CD4-positive, CD25-positive, alpha-beta regulatory T cell (primary cell): ENCODE results near the gene MRPL28. TPM values are rescaled to one million over a fixed set of nuclear protein-coding genes. Genes with fewer than 3 reads are reported as not detected.

Experiments
- ATAC-seq, 2 donors: fragments of 150-1000 bp; cut with Tn5 transposase; one replicate each; pipeline ENCODE4 v1.10.0; 2021; ENCODE audit warnings: low read depth in 2 of 2, moderate number of reproducible peaks in 2 of 2, moderate library complexity in 1 of 2
- DNase-seq, 3 donors: peaks; one replicate each; pipeline versions ENCODE4 v3.0.0 to v3.0.0-alpha.2; 2012 to 2022; ENCODE audit warnings: mixed read lengths in 1 of 3
- H3K27ac ChIP-seq: one replicate; pipeline ENCODE4 v1.7.0; 2013; ENCODE audit warnings: mild to moderate bottlenecking, low read length; ENCODE audit not compliant: insufficient read depth, poor library complexity, severe bottlenecking
- H3K27me3 ChIP-seq: one replicate; pipeline ENCODE4 v1.7.0; 2013; ENCODE audit warnings: low read length; ENCODE audit not compliant: control insufficient read depth, insufficient read depth
- H3K36me3 ChIP-seq: one replicate; pipeline ENCODE4 v1.7.0; 2013; ENCODE audit warnings: mild to moderate bottlenecking, low read length, moderate library complexity; ENCODE audit not compliant: control insufficient read depth, insufficient read depth
- H3K4me1 ChIP-seq: 2 replicates; pipeline ENCODE4 v1.7.0; 2013; ENCODE audit warnings: mild to moderate bottlenecking, low read length; ENCODE audit not compliant: insufficient read depth, control insufficient read depth, poor library complexity, severe bottlenecking
- H3K4me3 ChIP-seq: one replicate; pipeline ENCODE4 v1.7.0; 2013; ENCODE audit warnings: low read depth, mild to moderate bottlenecking, low read length, moderate library complexity
- H3K9me3 ChIP-seq, 2 experiments: 1 replicate in 1 of 2; 2 replicates in 1 of 2; pipeline ENCODE4 v1.7.0; 2013; ENCODE audit warnings: low read length in 2 of 2, mild to moderate bottlenecking in 1 of 2, moderate library complexity in 1 of 2; ENCODE audit not compliant: control insufficient read depth in 2 of 2
- H3K27ac Mint-ChIP-seq, 3 donors: one replicate each; pipeline ENCODE4 v1.8.0; 2020 to 2022; ENCODE audit warnings: mild to moderate bottlenecking in 3 of 3, mixed read lengths in 3 of 3, moderate library complexity in 2 of 3
- H3K27me3 Mint-ChIP-seq: one replicate; pipeline ENCODE4 v1.8.0; 2022; ENCODE audit warnings: mild to moderate bottlenecking, mixed read lengths
- H3K36me3 Mint-ChIP-seq: one replicate; pipeline ENCODE4 v1.8.0; 2020; ENCODE audit warnings: mixed read lengths
- H3K4me1 Mint-ChIP-seq, 4 donors: one replicate each; pipeline ENCODE4 v1.8.0; 2020 to 2022; ENCODE audit warnings: mixed read lengths in 4 of 4, mild to moderate bottlenecking in 1 of 4
- H3K4me3 Mint-ChIP-seq, 4 donors: one replicate each; pipeline ENCODE4 v1.8.0; 2020 to 2022; ENCODE audit warnings: mild to moderate bottlenecking in 4 of 4, mixed read lengths in 4 of 4, moderate library complexity in 3 of 4
- H3K9me3 Mint-ChIP-seq, 7 donors: one replicate each; pipeline ENCODE4 v1.8.0; 2020 to 2022; ENCODE audit warnings: mixed read lengths in 7 of 7, mild to moderate bottlenecking in 3 of 7, moderate library complexity in 2 of 7
- polyA plus RNA-seq, 4 donors: library from polyadenylated mRNA; unstranded; fragments of 300-500 nt; fragmentation: Illumina TruSeq; gene quantifications; one replicate each; pipeline ENCODE4 v1.2.3, GENCODE V29; 2021
- total RNA-seq: library from RNA; stranded (reverse); gene quantifications from one replicate; pipeline ENCODE4 v1.2.3, GENCODE V29; 2022

Gene MRPL28
- total and polyA plus RNA-seq, 5 donors from 2014 or later = 37.8 to 109 (median 72.1) TPM

- no peaks in the 10 kb centered on the region for H3K9me3 Mint-ChIP-seq
- peaks cover 39% of the 10 kb centered on the region for H3K4me1 ChIP-seq
- H3K36me3 Mint-ChIP-seq = peaks cover 6% of the 10 kb centered on the region
- H3K36me3 ChIP-seq = no peaks in the 10 kb centered on the region
- no peaks in the 10 kb centered on the region for H3K9me3 ChIP-seq
- ATAC-seq (peak; percentile 76 to 77), DNase-seq (peak; percentile 70 to 87 (median 82))
- H3K27me3 Mint-ChIP-seq = no peaks in the 10 kb centered on the region
- H3K4me1 Mint-ChIP-seq = peaks cover 4 to 73% (median 34%) of the 10 kb centered on the region in 4 donors
- peak overlapping the region; percentile 85 for H3K27ac ChIP-seq
- H3K27me3 ChIP-seq = no peaks in the 10 kb centered on the region
- H3K27ac Mint-ChIP-seq = peak overlapping the region; percentile 88 to 96 (median 95)
- peak overlapping the region; percentile 70 to 86 (median 82) for H3K4me3 Mint-ChIP-seq
- peak overlapping the region; percentile 40 for H3K4me3 ChIP-seq
Measured at GRCh38 chr16:324451-325334, 45.6 kb downstream of the MRPL28 start.

GRCh38 chr16:324201-324450 lies 46.2 kb downstream of the MRPL28 start:
- no peak for ATAC-seq
- DNase-seq = no peak
- Histone ChIP-seq H3K4me1 (peaks cover 39% of the 10 kb centered on the region), H3K9me3 (no peaks in the 10 kb centered on the region), H3K27me3 (no peaks in the 10 kb centered on the region), H3K36me3 (peaks cover 4% of the 10 kb centered on the region), H3K27ac (peak overlapping the region; percentile 85), H3K4me3 (peak overlapping the region; percentile 40)
- no peaks in the 10 kb centered on the region for H3K9me3 Mint-ChIP-seq
- peaks cover 8% of the 10 kb centered on the region for H3K36me3 Mint-ChIP-seq
- H3K27me3 Mint-ChIP-seq = no peaks in the 10 kb centered on the region
- H3K4me1 Mint-ChIP-seq = peaks cover 4 to 74% (median 35%) of the 10 kb centered on the region in 4 donors
- peak overlapping the region; percentile 66 to 96 (median 95) for H3K27ac Mint-ChIP-seq
- H3K4me3 Mint-ChIP-seq = peak overlapping the region in 3 of 4 donors; percentile 35 to 80 (median 70)

- no peaks in the 10 kb centered on the region for H3K27me3 ChIP-seq
- Mint-ChIP-seq H3K36me3 (peaks cover 10% of the 10 kb centered on the region), H3K4me1 (peaks cover 4 to 81% (median 37%) of the 10 kb centered on the region in 4 donors), H3K9me3 (no peaks in the 10 kb centered on the region), H3K4me3 (peak overlapping the region in 3 of 4 donors; percentile 49 to 63 (median 55)), H3K27ac (peak overlapping the region in 2 of 3 donors; percentile 89 to 95), H3K27me3 (no peaks in the 10 kb centered on the region)
- H3K27ac ChIP-seq = no peak overlapping the region
- H3K4me3 ChIP-seq = no peak overlapping the region
- peaks cover 13% of the 10 kb centered on the region for H3K36me3 ChIP-seq
- no peaks in the 10 kb centered on the region for H3K9me3 ChIP-seq
- DNase-seq = no peak
- H3K4me1 ChIP-seq = peaks cover 37% of the 10 kb centered on the region
- no peak for ATAC-seq
Measured at GRCh38 chr16:322476-323143, 47.7 kb downstream of the MRPL28 start.

- H3K4me1 ChIP-seq = peaks cover 36% of the 10 kb centered on the region
- peaks cover 4 to 76% (median 33%) of the 10 kb centered on the region in 4 donors for H3K4me1 Mint-ChIP-seq
Measured at GRCh38 chr16:321532-321931, 48.8 kb downstream of the MRPL28 start.

GRCh38 chr16:320206-320605 lies 50.1 kb downstream of the MRPL28 start:
- H3K4me1 ChIP-seq = peaks cover 27% of the 10 kb centered on the region
- no peak overlapping the region for H3K27ac ChIP-seq
- peak overlapping the region in 1 of 4 donors; percentile 32 for H3K4me3 Mint-ChIP-seq
- H3K36me3 ChIP-seq = peaks cover 14% of the 10 kb centered on the region
- H3K9me3 ChIP-seq = no peaks in the 10 kb centered on the region
- no peaks in the 10 kb centered on the region for H3K27me3 Mint-ChIP-seq
- H3K9me3 Mint-ChIP-seq = no peaks in the 10 kb centered on the region
- DNase-seq = no peak
- H3K36me3 Mint-ChIP-seq = peaks cover 12% of the 10 kb centered on the region
- peaks cover 2 to 70% (median 28%) of the 10 kb centered on the region in 4 donors for H3K4me1 Mint-ChIP-seq
- no peak overlapping the region for H3K4me3 ChIP-seq
- ATAC-seq = no peak
- H3K27me3 ChIP-seq = no peaks in the 10 kb centered on the region
- H3K27ac Mint-ChIP-seq = peak overlapping the region in 2 of 3 donors; percentile 27 to 96

More at GRCh38 chr16:321532-321931, 48.8 kb downstream of the MRPL28 start:
- DNase-seq (no peak), ATAC-seq (no peak)
- Histone ChIP-seq H3K27ac (no peak overlapping the region), H3K9me3 (no peaks in the 10 kb centered on the region), H3K4me3 (no peak overlapping the region), H3K27me3 (no peaks in the 10 kb centered on the region), H3K36me3 (peaks cover 14% of the 10 kb centered on the region)
- Mint-ChIP-seq H3K36me3 (peaks cover 12% of the 10 kb centered on the region), H3K27me3 (no peaks in the 10 kb centered on the region), H3K4me3 (peak overlapping the region in 1 of 4 donors; percentile 49), H3K27ac (peak overlapping the region in 2 of 3 donors; percentile 86 to 89), H3K9me3 (no peaks in the 10 kb centered on the region)

GRCh38 chr16:318628-319027 lies 51.7 kb downstream of the MRPL28 start:
- Histone ChIP-seq H3K36me3 (peaks cover 28% of the 10 kb centered on the region), H3K27me3 (no peaks in the 10 kb centered on the region), H3K27ac (no peak overlapping the region), H3K9me3 (no peaks in the 10 kb centered on the region), H3K4me3 (no peak overlapping the region), H3K4me1 (peaks cover 11% of the 10 kb centered on the region)
- H3K27ac Mint-ChIP-seq = no peak overlapping the region
- DNase-seq = no peak
- peaks cover 6 to 56% (median 18%) of the 10 kb centered on the region in 4 donors for H3K4me1 Mint-ChIP-seq
- H3K27me3 Mint-ChIP-seq = no peaks in the 10 kb centered on the region
- no peak overlapping the region for H3K4me3 Mint-ChIP-seq
- no peaks in the 10 kb centered on the region for H3K9me3 Mint-ChIP-seq
- peaks cover 12% of the 10 kb centered on the region for H3K36me3 Mint-ChIP-seq
- no peak for ATAC-seq

GRCh38 chr16:317583-317982 lies 52.8 kb downstream of the MRPL28 start:
- H3K27me3 ChIP-seq = no peaks in the 10 kb centered on the region
- Mint-ChIP-seq H3K4me1 (peaks cover 6 to 48% (median 16%) of the 10 kb centered on the region in 4 donors), H3K27ac (peak overlapping the region in 1 of 3 donors; percentile 71), H3K9me3 (no peaks in the 10 kb centered on the region), H3K4me3 (no peak overlapping the region), H3K27me3 (no peaks in the 10 kb centered on the region), H3K36me3 (peaks cover 12% of the 10 kb centered on the region)
- ATAC-seq (no peak), DNase-seq (no peak)
- H3K27ac ChIP-seq = no peak overlapping the region
- peaks cover 10% of the 10 kb centered on the region for H3K4me1 ChIP-seq
- no peaks in the 10 kb centered on the region for H3K9me3 ChIP-seq
- H3K36me3 ChIP-seq = peaks cover 37% of the 10 kb centered on the region
- no peak overlapping the region for H3K4me3 ChIP-seq
